Endothelial cell of umbilical vein (primary cell): ENCODE results near the gene OSBPL5.

Experiments used
- CTCF ChIP-seq, 2 donors: IDR thresholded peaks; 1 replicate in 1 of 2; 2 replicates in 1 of 2; pipeline ENCODE4 v1.5.1; 2011; ENCODE audit warnings: low read length in 2 of 2, mild to moderate bottlenecking in 2 of 2, moderate library complexity in 2 of 2, control low read depth in 1 of 2, inconsistent platforms in 1 of 2, low read depth in 1 of 2; ENCODE audit not compliant: insufficient read depth in 1 of 2; ENCODE audit errors: extremely low read depth in 1 of 2
- EZH2 ChIP-seq: IDR thresholded peaks from 2 replicates; pipeline ENCODE4 v1.6.1; 2012; ENCODE audit warnings: borderline replicate concordance, low read depth, mild to moderate bottlenecking, moderate library complexity, low read length, inconsistent platforms; ENCODE audit not compliant: severe bottlenecking
- GATA2 ChIP-seq: IDR thresholded peaks from 2 replicates; pipeline ENCODE4 v1.7.0; 2011; ENCODE audit warnings: low read depth, mild to moderate bottlenecking, moderate library complexity, mixed read lengths, low read length; ENCODE audit not compliant: insufficient read length, insufficient read depth
- JUN ChIP-seq: IDR thresholded peaks from 2 replicates; pipeline ENCODE4 v1.6.1; 2011; ENCODE audit warnings: borderline replicate concordance, low read depth; ENCODE audit not compliant: insufficient read length, insufficient read depth
- MAX ChIP-seq: IDR thresholded peaks from 2 replicates; pipeline ENCODE4 v1.6.1; 2011; ENCODE audit not compliant: insufficient read depth, insufficient read length
- MYC ChIP-seq: IDR thresholded peaks from one replicate; pipeline ENCODE4 v1.6.1; 2011; ENCODE audit warnings: mild to moderate bottlenecking, low read depth, low read length
- POLR2A ChIP-seq: IDR thresholded peaks from 2 replicates; pipeline ENCODE4 v1.6.1; 2012; ENCODE audit warnings: low read depth, mild to moderate bottlenecking, control low read depth, low read length
- POLR2AphosphoS5 ChIP-seq: IDR thresholded peaks from 2 replicates; pipeline ENCODE4 v1.6.1; 2012; ENCODE audit warnings: low read depth, mild to moderate bottlenecking, control low read depth, low read length, moderate library complexity; ENCODE audit not compliant: insufficient read depth

- TF ChIP-seq CTCF (IDR thresholded peaks at IDR 0.05; ENCODE audit: extremely low read depth in 1 of 2, insufficient read depth in 1 of 2, low read depth in 1 of 2, low read length in 2 of 2) (no peak), POLR2AphosphoS5 (no peak), MAX (no peak), MYC (no peak), EZH2 (no peak), POLR2A (no peak), GATA2 (no peak), JUN (no peak)
These were observed 6.9 kb downstream of the OSBPL5 start for GRCh38 chr11:3158131-3158591.
